GM12878 (cell line): ENCODE measurements around the gene TLL2.

ENCODE experiments used
- ATF3 ChIP-seq: IDR thresholded peaks from 2 replicates; pipeline ENCODE4 v1.6.1; 2011; ENCODE audit warnings: low read depth, mild to moderate bottlenecking, low read length, moderate library complexity, borderline replicate concordance; ENCODE audit errors: extremely low read depth
- CTCF ChIP-seq, 3 experiments: IDR thresholded peaks in 2 of 3; conservative IDR thresholded peaks in 1 of 3; 2 replicates each; pipeline ENCODE4 v1.5.1; 2011; ENCODE audit warnings: low read depth in 3 of 3, low read length in 3 of 3, mild to moderate bottlenecking in 3 of 3, control low read depth in 2 of 3, moderate library complexity in 2 of 3, inconsistent platforms in 1 of 3, mixed read lengths in 1 of 3; ENCODE audit not compliant: control insufficient read depth in 2 of 3, insufficient read depth in 1 of 3; ENCODE audit errors: extremely low read depth in 1 of 3
- EED ChIP-seq: sonication (generic); IDR thresholded peaks from 2 replicates; pipeline ENCODE4 v1.6.1; 2016; ENCODE audit warnings: antibody characterized with exemption, low read depth
- EP300 ChIP-seq, 2 experiments: fragments of 150-350 bp in 1 of 2; IDR thresholded peaks; 2 replicates each; pipeline ENCODE4 v1.6.1; 2011 to 2012; ENCODE audit warnings: low read depth in 2 of 2, low read length in 2 of 2, borderline replicate concordance in 1 of 2, improper control_type of control experiment in 1 of 2, inconsistent platforms in 1 of 2; ENCODE audit not compliant: control insufficient read depth in 1 of 2
- ESRRA ChIP-seq: IDR thresholded peaks from 2 replicates; pipeline ENCODE4 v1.6.1; 2012; ENCODE audit warnings: mild to moderate bottlenecking, low read length, improper control_type of control experiment
- EZH2 ChIP-seq: IDR thresholded peaks from 2 replicates; pipeline ENCODE4 v1.6.1; 2012; ENCODE audit warnings: low read depth, mild to moderate bottlenecking, control low read depth, inconsistent platforms, low read length, borderline replicate concordance; ENCODE audit not compliant: control insufficient read depth
- HDAC2 ChIP-seq: fragments of 200-600 bp; sonication (generic); IDR thresholded peaks from 2 replicates; pipeline ENCODE4 v1.6.1; 2017
- IRF3 ChIP-seq: fragments of 450-650 bp; IDR thresholded peaks from 2 replicates; pipeline ENCODE4 v1.6.1; 2014; ENCODE audit warnings: mild to moderate bottlenecking
- MEF2A ChIP-seq: IDR thresholded peaks from 2 replicates; pipeline ENCODE4 v1.6.1; 2011; ENCODE audit warnings: low read depth, mild to moderate bottlenecking, low read length, moderate library complexity; ENCODE audit not compliant: insufficient read depth
- SUZ12 ChIP-seq: fragments of 200-600 bp; sonication (generic); IDR thresholded peaks from one replicate; pipeline ENCODE4 v1.6.1; 2018; ENCODE audit warnings: antibody characterized with exemption, mild to moderate bottlenecking; ENCODE audit not compliant: unreplicated experiment
- TF ChIP-seq, protein P1 (sequence below): IDR thresholded peaks from 2 replicates; pipeline ENCODE4 v1.6.1; 2012; ENCODE audit warnings: low read depth, low read length, improper control_type of control experiment

DNA sequence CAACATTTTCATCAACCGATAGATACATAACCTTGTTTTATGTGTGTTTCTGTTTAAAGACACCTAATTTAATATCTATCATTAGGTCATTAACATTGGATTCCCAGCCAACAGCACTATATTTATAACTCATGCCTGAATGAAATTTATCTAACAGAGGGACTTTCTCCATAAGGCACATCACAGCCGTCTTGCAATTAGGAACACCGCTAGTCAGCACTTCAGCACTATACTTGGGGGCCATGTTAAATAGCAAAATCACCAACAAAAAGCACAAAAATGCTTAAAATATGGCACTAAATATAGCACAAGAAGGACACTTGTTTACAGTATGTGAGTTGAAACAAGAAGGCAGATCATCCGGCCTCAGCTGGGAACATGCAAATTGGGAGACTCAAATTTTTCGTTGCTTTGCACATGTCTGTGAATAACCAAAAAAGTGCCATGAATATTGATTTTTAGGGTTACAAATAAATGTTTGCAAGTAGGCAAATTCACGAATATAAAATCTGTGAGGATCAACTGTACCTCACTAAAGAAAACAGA, 51.0 kb downstream of the TLL2 start:
- TF ChIP-seq HDAC2: no peak
- no peak for TF ChIP-seq IRF3
- no peak for TF ChIP-seq ESRRA
- no peak for TF ChIP-seq EED
- TF ChIP-seq, protein P1, sequence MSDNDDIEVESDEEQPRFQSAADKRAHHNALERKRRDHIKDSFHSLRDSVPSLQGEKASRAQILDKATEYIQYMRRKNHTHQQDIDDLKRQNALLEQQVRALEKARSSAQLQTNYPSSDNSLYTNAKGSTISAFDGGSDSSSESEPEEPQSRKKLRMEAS: no peak
- no peak for TF ChIP-seq MEF2A
- TF ChIP-seq EP300 (IDR thresholded peaks at IDR 0.05; ENCODE audit: borderline replicate concordance in 1 of 2, control insufficient read depth in 1 of 2, low read depth in 2 of 2, low read length in 2 of 2): no peak
- no peak for TF ChIP-seq CTCF (IDR thresholded peaks at IDR 0.05 in 2 of 3, conservative IDR thresholded peaks at IDR 0.05 in 1 of 3; ENCODE audit: control insufficient read depth in 2 of 3, extremely low read depth in 1 of 3, insufficient read depth in 1 of 3, low read depth in 3 of 3, low read length in 3 of 3)
- TF ChIP-seq SUZ12: no peak
- TF ChIP-seq EZH2: no peak
- TF ChIP-seq ATF3: no peak
